NCI-H2081 treated with DMSO at 0.1 percent for 48 hours (cell line): Measurements from ENCODE around the gene GNAL.
"Not testable (repeated sequence)": the region's sequence is repeated elsewhere in the genome, so short reads cannot be mapped to it uniquely, and the experiment has no call there.

ENCODE experiments used
- DNase-seq: peaks from one replicate; lab custom pipeline; 2025; lab: John Stamatoyannopoulos, UW

GNAL gene

GRCh38 chr18:11850821-11851145 is 161.7 kb downstream of the GNAL start:
- peak; percentile 20 for DNase-seq

GRCh38 chr18:11851146-11851805 is 162.2 kb downstream of the GNAL start, which contains the start of gene CHMP1B:
CHMP1B (plus strand) TSS chr18:11851413; CDS start chr18:11851512, 99 bp downstream.
- DNase-seq = peak; percentile 59

GRCh38 chr18:11851806-11852337 is 162.8 kb downstream of the GNAL start:
- DNase-seq = no peak

DNA sequence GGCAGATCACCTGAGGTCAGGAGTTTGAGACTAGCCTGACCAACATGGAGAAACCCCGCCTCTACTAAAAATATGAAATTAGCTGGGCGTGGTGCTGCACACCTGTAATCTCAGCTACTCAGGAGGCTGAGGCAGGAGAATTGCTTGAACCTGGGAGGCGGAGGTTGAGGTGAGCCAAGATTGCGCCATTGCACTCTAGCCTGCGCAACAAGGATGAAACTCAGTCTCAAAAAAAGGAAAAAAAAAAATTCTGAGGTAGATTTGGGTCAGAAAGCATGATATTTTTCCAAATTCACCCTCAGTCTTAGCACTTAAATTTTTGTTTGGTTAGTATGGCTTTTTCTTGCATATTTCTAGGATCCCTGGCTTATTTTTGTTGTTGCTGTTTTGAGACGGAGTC is 165.5 kb downstream of the GNAL start:
- DNase-seq = not testable (repeated sequence)

GRCh38 chr18:11857177-11857887 is 168.3 kb downstream of the GNAL start:
- no peak for DNase-seq

DNA sequence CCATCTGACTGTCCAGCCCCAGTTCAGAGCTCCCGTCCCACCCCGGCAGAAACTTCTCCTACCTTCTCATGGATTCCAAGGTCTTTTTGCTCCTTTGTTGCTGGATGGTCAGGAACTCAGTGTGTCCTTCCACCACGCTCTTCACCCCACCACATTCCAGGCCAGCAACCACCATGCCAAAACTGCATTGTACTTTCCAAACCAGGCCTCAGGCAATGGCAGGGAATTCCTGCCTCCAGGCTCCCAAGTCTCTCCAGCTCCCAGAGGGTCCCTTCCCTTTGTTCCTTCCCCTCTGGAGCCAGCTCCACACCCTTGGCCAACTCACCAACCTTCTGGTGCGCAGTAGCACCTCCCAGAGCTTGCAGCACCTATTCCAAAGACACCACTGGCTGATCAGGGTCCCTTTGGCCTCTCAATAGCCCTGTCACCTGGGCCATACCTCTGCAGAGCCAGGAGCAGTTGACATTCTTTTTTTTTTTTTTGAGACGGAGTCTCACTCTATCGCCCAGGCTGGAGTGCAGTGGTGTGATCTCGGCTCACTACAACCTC is 170.3 kb downstream of the GNAL start:
- no peak for DNase-seq

- no peak for DNase-seq
Measured at GRCh38 chr18:11859903-11860407, 170.9 kb downstream of the GNAL start.

DNA sequence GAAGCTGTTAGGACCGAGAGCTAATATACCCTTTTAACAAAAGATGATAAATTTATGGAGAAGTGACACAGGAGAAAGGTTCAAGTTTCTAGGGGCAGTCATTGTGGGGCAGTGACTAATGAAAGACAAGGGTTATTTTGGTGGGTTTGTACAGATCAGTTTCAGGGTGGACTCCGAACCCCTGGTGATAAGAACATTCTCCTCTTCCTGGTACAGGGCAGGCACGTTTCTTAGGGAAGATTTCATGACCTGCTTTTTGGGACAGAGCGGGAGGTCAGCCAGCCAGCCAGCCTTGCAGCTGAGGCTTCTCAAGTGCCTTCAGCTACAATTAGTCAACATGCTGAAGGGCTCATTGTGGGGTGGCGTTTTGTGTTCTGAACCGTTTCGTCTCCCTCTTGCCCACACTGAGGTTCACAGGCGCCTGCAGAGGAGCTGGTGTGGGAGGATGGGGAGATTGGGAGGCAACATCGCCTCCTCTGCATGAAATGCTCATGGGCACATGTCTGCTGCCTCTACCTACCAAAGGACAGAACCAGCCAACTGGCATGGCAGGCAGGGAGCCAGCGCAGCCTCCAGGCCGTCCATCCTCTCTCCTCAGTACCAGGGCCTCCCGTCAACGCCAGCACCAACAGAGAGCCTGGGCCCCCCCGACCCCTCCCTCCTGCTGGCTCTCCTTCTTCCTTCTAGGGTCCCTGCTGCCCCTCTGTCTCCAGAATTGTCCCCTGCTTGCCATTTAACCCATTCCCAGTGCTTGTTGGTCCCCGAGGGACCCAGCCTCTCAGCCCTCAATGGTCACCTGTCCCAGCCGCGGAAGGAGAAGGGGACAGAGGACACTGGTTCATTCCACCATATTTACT is 171.8 kb downstream of the GNAL start:
- DNase-seq = no peak

GRCh38 chr18:11861583-11862288 is 172.7 kb downstream of the GNAL start:
- DNase-seq = no peak

DNA sequence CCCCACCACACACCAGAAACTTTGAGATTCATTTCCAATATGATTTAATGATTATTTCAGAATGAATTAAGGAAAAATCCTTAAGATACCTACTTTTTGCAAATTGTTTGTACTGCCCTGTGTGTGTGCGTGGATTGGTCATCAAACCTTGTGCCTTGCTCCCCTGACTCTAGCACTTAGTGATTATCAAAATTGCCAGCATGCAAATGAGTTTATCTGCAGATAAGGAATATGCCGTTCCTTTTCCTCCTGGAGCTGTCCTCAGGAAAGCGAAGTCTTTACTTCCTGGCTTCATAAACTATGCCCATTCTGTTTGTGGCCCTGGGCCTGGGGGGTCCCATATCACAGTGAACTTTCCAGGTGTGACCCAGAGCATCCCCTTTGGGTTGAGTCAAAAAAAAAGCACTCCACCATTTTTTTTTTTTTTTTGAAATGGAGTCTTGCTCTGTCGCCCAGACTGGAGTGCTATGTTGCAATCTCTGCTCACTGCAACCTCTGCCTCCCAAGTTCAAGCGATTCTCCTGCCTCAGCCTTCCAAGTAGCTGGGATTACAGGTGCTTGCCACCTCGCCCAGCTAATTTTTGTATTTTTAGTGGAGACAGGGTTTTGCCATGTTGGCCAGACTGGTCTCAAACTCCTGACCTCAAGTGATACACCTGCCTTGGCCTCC is 173.5 kb downstream of the GNAL start:
- DNase-seq = no peak

GRCh38 chr18:11864471-11864870 is 175.4 kb downstream of the GNAL start:
- no peak for DNase-seq

- DNase-seq = no peak
Measured at GRCh38 chr18:11865071-11865470, 176.0 kb downstream of the GNAL start.

GRCh38 chr18:11866329-11866728 is 177.3 kb downstream of the GNAL start:
- DNase-seq = no peak

GRCh38 chr18:11866764-11867163 is 177.7 kb downstream of the GNAL start:
- no peak for DNase-seq

GRCh38 chr18:11868230-11868629 is 179.2 kb downstream of the GNAL start:
- DNase-seq = no peak

DNA sequence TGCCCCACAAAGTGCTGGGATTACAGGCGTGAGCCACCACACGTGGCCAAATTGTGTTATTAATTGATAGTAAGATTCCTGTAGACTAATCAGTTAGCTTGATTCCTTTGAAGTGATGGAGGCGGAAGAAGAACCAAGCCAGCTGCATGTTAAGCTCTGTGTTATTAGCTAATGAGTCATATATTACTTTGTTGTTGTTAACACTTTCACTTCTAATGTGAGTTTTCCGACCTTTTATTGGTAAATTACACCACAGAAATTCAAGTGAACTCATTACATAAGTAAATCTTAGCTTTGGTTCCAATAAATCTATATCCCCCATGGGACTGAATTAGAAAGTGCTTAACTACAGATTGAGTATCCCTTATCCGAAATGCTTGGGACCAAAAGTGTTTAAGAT is 182.4 kb downstream of the GNAL start:
- DNase-seq = no peak

GRCh38 chr18:11872479-11873136 is 183.5 kb downstream of the GNAL start:
- no peak for DNase-seq

GRCh38 chr18:11873670-11874340 is 184.7 kb downstream of the GNAL start:
- DNase-seq = no peak

DNA sequence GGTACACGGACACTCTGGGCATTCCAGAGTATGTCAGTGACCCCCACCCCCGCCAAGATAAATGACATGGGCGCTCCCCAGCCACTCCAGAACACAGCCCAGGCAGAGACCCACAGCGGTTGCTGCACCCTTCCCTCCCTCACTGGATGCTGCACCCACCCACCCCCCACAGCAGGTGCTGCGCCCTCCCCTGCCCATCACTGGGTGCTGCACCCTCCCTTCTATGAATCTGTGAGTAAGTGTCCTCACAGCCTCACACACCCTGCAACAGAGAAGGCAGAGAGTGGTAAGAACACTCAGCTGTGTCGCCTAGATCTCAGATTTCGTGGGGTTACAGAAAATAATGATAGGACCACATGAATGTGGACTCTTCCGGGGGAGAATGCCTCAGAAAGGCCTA is 185.6 kb downstream of the GNAL start:
- no peak for DNase-seq
